GM20000 (cell line): ENCODE results near the gene PIEZO1.

ENCODE experiments used
- DNase-seq: peaks from one replicate; pipeline ENCODE4 v3.0.0; 2012; ENCODE audit warnings: low spot score
- CTCF ChIP-seq: IDR thresholded peaks from 2 replicates; pipeline ENCODE4 v1.5.1; 2012; ENCODE audit warnings: mild to moderate bottlenecking, control low read depth; ENCODE audit errors: extremely low read depth, missing control alignments

Gene PIEZO1

DNA sequence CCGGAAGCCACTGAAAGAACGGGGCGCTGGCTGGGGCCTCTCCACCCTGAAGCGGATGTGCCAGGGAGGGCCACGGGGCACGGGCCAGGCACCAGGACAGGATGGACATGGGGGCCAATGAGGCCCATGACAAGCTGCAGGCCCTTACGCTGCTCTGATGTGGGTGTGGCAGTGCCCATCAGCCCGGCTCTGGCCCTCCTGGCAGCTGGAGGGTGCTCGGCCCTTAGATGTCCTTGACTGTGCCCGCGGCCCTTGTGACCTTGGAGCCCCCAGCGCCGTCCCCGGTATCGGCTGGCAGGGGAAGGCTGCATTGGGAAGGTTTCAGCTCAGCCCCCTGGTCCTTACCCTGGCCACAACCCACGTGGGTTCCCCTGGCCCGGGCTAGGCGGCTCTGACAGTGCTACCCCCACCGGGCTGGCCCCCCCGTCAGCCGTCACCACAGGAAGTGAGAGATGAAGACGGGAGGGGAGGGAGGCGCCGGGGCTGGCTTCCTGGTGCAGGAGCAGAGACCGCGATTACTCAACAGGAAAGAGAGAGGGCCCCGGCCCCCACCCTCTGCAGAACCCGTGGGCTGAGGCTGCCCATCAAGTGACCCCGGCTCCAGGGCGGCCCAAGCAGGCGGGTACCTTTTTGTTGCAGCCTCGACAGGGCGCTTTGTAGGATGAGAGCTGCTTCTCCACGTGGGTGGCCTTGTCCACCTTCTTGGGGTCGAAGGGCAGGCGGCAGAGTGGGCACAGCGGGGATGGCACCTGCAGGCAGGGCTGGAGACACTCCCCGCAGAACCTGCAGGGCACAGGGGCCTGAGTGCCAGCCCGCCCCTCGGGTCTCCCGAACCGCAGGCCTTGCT is 84.2 kb downstream of the PIEZO1 start:
- peak; percentile 95 for DNase-seq
- TF ChIP-seq CTCF = no peak

- no peak for DNase-seq
- no peak for TF ChIP-seq CTCF
Measured at GRCh38 chr16:88700322-88700635, 84.7 kb downstream of the PIEZO1 start.

DNA sequence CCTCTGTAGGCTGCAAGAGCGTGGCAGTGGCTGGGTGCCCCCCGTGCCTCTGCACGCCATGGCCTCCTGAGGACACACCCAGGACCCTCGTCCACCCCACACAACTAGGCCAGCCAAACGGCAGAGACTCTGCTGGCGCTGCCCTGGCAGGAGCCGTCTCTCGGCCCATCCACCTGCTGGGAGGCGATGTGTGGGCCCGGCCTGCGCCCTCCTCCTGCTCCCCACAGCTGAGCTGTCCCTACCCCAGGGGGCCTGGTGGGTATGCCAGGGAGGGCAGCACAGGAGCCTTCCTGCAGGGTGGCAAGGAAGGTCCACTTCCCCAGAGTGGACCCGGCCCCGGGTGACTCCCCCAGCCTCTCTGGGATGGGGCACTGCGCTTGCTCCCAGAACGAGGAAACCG is 85.8 kb downstream of the PIEZO1 start:
- TF ChIP-seq CTCF = no peak
- no peak for DNase-seq

GRCh38 chr16:88698646-88699045 is 86.4 kb downstream of the PIEZO1 start:
- TF ChIP-seq CTCF = no peak
- no peak for DNase-seq

DNA sequence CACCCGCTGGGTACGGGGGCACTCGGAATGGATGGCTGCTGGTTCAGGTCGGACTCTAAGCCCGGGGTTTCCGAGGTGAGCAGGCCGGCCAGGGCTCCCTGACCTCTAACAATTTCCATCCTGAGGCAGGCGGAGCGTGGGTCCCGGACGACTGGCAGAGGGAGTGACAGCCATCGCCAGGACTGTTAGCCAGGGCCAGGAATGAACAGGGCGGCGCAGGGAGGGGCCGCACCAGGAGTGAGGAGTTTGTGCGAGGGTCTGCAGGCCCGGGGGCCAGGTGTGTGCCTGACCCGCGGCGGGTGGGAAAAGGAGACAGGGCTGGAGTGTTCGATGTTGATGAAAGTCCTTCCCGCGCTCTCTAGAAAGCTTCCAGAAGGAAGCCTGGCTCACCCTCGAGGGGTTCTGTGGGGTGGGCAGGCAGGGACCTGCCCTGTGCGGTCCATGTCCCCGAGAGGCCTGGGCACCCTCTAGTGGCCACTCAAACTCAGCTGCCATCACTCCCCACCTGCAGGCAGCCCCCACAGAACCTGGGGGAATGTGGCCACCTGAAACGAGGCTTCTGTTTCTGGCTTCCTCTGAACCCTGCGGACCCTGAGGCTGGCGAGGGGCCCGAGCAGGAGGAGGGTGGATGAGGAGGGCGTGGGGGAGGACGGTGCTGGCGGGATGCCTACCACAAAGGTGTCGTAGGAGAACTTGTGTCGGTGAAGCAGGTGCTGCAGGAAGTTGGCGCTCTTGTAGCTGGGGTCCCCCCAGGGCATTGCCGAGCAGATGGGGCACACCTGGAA is 87.0 kb downstream of the PIEZO1 start:
- TF ChIP-seq CTCF = no peak
- no peak for DNase-seq

DNA sequence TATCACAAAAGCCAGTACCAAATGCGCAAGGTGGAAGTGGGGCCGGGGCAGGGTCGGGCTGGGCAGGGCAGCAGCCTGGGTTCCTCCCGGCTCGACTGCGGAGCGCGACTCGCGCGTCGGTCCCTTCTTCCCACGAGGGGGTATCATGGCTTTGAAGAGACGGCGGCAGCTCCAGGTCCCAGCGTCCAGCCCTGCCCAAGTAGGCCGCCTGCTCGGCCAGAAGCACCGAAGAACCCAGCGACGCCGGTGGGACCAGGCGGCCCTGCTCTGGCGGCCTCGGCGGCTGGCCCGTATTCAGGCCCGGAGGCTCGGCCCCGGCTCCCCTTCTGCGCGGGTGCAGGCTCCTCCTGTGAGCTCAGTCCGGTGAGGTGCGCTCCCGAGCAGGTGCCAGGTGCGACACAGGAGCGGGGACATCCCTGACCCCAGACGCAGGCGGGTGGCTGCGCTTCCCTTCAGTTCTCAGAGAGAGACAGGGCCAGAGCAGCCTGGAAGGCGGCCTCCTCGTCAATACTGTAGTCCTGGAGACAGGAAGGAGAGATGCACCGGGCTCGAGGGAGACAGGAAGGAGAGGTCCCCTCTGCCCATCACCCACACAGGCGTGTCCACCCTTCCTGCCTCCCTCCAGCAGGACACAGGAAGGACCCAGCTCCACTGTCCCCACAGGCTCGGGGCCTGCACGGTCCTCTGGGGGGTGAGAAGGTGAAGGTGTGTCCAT is 87.7 kb downstream of the PIEZO1 start:
- DNase-seq = no peak
- no peak for TF ChIP-seq CTCF

GRCh38 chr16:88696441-88696840 is 88.6 kb downstream of the PIEZO1 start:
- DNase-seq = no peak
- no peak for TF ChIP-seq CTCF
